Glomerular visceral epithelial cell (primary cell): Measurements from ENCODE around the gene SGSM2.
"Not testable (repeated sequence)": the region's sequence is repeated elsewhere in the genome, so short reads cannot be mapped to it uniquely, and the experiment has no call there.

Experiments
- DNase-seq: peaks from one replicate; pipeline ENCODE4 v3.0.0-alpha.2; 2016; ENCODE audit errors: extremely low spot score

SGSM2 gene, protein sequence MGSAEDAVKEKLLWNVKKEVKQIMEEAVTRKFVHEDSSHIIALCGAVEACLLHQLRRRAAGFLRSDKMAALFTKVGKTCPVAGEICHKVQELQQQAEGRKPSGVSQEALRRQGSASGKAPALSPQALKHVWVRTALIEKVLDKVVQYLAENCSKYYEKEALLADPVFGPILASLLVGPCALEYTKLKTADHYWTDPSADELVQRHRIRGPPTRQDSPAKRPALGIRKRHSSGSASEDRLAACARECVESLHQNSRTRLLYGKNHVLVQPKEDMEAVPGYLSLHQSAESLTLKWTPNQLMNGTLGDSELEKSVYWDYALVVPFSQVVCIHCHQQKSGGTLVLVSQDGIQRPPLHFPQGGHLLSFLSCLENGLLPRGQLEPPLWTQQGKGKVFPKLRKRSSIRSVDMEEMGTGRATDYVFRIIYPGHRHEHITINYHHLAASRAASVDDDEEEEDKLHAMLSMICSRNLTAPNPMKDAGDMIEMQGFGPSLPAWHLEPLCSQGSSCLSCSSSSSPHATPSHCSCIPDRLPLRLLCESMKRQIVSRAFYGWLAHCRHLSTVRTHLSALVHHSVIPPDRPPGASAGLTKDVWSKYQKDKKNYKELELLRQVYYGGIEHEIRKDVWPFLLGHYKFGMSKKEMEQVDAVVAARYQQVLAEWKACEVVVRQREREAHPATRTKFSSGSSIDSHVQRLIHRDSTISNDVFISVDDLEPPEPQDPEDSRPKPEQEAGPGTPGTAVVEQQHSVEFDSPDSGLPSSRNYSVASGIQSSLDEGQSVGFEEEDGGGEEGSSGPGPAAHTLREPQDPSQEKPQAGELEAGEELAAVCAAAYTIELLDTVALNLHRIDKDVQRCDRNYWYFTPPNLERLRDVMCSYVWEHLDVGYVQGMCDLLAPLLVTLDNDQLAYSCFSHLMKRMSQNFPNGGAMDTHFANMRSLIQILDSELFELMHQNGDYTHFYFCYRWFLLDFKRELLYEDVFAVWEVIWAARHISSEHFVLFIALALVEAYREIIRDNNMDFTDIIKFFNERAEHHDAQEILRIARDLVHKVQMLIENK

DNA sequence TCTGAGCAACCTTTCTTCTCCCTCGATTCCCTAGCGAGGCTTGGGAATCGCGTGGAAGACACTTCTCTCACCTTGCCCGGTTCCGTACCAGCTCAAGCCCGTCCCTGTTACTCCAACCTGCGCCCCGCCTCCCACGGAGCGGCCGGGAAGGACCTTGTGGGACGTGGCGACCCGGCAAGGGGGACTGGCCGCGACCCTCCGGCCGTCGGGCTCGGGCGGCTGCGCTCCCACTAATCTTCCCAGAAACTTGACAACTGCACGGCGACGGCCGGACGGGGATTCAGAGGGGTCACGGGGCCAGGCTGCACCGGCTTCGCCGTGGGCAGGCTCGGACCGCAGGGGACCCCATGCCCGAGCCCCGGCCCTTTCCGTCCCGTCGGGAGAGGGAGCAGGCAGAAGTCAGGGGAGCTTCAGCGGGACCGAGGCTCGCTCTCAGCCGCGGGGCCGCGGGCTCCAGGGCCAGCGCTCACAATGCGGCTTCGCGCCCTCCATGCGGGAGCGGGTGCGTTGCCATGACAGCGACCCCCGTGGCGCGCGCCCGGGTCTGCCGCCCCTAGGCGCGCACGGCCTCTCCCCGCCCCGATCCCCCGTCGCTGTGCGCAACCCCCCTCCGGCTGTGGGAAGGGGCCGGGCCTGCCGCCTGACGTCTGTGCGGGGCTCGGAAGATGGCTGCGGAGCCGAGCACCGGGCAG is at the start of gene SGSM2:
Gene SGSM2 (plus strand): TSS at position 650 of the 692 bp plus-strand sequence. CDS start 188 bp downstream, outside the sequence.
- peak; percentile 57 for DNase-seq

- no peak for DNase-seq
Measured at GRCh38 chr17:2289878-2290478, 47.3 kb upstream of the SGSM2 start.

GRCh38 chr17:2292100-2292499 is 45.2 kb upstream of the SGSM2 start:
- peak; percentile 13 for DNase-seq

GRCh38 chr17:2295575-2295974 is 41.7 kb upstream of the SGSM2 start:
- peak; percentile 8 for DNase-seq

DNA sequence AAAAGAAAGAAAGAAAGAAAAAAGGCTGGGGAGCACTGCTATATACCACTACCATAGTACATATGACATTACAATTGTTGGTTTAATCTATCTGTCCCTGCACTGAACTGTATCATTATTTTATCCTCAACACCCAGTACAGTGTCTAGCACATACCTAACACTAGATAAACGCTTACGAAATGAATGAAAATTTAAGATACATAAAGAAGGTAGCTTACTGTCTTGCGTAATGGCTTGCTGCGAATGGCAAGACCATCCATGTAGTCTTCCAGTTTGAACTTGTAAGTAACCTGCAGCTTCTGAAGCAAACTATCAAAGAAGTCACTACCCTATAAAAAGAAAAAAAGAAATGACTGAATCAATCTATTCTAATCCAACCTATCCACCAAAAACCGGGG is 40.3 kb upstream of the SGSM2 start:
- no peak for DNase-seq

DNA sequence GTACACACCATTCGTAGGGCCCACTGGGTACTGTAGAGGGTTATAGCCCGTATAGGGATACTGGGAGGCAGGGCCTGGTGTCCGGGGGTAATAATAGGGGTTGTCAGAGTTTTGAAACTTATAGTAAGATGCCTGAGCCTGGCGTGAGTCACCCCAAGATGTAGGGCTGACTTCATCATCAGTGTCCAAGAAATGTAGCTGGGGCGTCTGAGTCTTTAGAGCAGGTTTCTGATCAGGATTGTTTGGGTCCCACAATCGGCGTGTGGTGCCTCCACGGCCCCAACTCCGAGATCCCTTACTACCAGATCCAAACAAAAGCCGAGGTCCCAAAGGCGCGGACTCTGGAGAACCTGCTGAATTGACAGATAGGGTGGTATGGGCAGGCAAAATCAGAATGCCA is 38.2 kb upstream of the SGSM2 start:
- DNase-seq, result no peak

DNA sequence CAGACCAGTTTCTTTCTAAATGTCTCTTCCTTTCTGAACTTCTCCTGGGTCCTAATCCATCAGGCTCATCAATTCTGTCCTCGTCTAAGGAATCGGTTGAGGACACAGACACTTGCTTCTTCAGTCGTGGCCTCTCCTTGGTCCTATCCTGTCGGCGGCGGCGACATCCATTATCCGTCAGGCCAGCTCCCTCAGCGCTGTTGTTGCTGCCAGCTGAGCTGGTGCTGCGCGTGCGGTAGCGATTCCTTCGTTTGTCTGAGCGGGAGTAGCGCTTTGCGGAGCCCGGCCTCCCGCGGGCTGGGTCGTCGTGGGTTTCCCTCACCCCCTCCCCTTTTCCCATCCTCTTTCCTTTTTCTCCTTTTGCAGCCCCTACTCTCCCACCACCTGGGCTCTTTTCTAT is 37.5 kb upstream of the SGSM2 start:
- no peak for DNase-seq

DNA sequence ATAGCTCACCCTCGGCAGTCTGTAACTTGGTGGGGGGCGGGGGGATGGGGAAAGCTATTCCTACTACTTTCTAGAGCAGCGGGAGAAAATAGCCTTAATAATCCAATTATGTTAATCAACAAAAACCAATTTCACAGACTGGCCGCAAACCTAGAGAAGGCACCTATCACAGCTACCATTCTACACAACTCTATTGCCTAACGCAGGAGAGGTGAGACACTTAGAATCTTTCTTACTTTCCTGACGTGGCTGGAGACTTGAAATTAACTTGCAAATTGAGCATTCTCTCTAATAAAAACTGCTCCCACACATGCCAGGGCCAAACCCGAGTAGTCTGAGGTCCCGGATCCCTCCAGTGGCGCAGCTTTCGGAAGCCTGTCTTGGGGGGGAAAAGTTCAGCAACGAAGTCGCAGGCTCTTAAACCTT is 34.5 kb upstream of the SGSM2 start:
- DNase-seq, result no peak

DNA sequence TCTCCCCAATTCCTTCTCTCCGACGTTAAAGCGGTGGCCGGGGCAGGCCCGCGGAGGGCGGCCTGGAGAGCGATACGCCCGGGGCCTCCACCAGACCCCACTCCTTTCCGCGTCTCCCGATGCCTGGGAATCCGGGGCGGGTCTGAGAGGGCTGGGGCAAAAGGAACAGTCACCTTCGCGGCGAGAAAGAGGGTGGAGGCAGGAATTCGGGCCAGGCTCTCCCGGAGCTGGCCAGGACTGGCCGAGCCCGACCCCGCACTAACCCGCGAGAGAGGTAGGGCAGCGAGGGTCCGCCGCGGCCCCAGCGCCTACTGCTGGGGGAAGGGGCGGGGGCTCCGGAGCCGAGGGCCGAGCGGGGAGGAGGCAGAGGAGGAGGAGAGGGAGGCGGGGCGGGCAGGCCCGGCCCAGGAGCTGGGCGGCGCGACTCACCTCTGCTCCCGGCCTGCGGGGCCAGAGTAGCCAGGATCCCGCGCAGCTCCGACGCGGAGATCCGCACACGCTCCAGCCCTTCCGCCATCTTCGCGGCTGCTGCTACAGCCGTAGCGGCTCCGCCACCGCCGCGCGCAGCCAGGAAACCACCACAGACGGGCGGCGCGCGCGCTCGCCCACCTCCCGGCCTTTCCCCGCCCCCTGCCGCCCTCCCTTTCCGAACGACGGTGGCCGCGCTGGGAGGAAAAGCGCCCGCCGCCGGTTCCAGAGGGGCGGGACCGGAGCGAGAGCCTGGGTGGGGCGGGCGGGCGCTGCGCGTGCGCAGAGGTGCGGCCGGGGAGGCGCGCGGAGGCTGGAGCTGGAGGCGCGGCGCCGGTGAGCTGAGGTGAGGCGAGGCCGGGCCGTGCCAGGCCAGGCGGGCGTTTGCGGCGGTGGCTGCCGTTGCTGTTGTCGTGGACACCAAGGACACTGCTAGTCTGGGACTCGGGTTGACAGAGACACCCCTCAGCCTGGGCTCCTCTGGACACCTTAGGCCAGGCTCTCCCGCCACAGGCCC is 33.8 kb upstream of the SGSM2 start, which contains the start of the genes SMG6 and SRR:
Gene SMG6 (minus strand): TSS at position 582 of the 985 bp plus-strand sequence. CDS start 65 bp downstream, at position 517.
Gene SRR (plus strand): TSS at position 747 of the 985 bp plus-strand sequence. CDS start 11,611 bp downstream, outside the sequence.
- DNase-seq, result peak; percentile 93

DNA sequence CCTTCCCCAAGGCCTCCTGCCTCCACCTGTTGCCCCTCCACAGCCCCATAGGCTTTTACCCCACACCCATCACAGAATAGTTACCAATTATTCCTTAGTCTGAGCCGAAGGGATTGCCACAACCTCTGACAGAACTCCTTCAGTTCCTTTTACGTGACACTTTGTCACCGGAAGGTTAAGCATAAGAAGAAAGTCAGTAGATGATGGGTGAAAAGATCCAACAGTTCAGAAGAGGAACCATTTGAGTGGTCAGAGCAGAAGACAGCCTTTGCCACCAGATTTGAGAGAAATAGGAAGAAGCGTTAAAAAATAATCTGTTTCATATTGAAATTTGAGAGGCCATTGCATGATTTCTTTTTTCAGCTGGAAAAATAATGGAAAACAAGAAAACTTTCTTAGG is 32.4 kb upstream of the SGSM2 start:
- DNase-seq, result no peak

GRCh38 chr17:2309338-2310154 is 27.8 kb upstream of the SGSM2 start:
- no peak for DNase-seq

- DNase-seq, result no peak
Measured at GRCh38 chr17:2312736-2313135, 24.6 kb upstream of the SGSM2 start.

- not testable (repeated sequence) for DNase-seq
Measured at GRCh38 chr17:2316916-2317205, 20.4 kb upstream of the SGSM2 start.

DNA sequence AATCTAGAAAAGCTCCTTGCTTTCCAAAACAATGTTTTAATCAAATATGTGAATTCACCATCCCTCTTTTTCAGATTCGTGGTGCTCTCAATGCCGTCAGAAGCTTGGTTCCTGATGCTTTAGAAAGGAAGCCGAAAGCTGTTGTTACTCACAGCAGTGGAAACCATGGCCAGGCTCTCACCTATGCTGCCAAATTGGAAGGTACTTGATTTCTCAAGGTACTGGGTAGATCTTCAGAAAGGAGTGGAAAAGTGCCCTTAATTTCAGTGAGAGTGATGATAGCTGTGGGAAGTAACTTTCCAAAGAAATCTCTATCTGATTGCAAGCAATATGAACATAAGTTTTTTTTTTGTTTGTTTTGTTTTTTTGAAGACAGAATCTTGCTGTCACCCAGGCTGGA is 19.5 kb upstream of the SGSM2 start:
- no peak for DNase-seq

DNA sequence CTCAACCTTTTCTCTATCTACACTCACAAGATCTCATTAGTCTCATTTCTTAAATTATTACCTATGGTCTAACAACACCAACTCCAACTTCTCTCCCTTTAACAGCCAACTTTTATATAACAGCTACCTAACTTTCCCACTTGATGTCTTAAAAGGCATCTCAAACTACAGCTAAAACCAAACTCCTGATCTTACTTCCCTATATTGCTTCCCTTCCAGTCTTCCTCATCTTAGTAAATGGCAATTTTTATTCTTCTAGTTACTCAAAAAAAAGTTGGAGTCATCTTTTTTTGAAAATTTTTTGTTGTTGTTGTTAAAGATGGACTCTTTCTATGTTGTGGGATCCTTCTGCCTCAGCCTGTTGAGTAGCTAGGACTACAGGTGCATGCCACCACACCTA is 18.2 kb upstream of the SGSM2 start:
- DNase-seq, result no peak

DNA sequence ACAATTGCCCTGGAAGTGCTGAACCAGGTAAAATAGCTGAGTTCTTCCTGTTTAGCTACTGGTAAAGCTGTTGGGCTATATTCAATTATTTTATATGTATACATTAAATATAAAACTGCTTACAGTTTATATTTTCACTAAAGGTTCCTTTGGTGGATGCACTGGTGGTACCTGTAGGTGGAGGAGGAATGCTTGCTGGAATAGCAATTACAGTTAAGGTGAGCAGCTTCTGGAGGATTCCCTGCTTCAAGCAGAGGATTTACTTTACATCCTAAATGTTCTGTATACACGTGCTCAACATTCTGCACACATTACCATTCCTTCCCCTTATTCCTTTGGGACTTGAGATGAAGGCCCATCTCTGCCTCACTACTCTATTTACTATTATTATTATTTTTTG is 15.9 kb upstream of the SGSM2 start:
- no peak for DNase-seq

GRCh38 chr17:2323629-2324314 is 13.5 kb upstream of the SGSM2 start:
- no peak for DNase-seq

DNA sequence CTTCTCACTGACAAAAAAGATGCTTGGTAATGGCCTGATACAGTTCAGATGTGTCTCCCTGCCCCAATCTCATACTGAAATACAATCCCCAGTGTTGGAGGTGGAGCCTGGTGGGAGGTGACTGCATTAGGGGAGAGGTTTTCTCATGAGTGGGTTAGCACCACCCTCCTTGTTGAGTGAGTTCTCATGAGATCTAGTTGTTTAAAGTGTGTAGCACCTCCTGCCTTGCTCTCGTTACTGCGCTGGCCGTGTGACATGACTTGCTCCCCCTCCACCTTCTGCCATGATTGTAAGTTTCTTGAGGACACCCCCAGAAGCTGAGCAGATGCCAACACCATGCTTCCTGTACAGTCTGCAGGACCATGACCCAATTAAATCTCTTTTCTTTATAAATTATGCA is 6.0 kb upstream of the SGSM2 start:
- no peak for DNase-seq
